Thyroid gland (tissue), 4 donors: ENCODE data around the gene ADAMTSL1.

ENCODE experiments used
- POLR2A ChIP-seq, 2 donors: fragments of 450-650 bp; IDR thresholded peaks; one replicate each; pipeline ENCODE4 v1.6.1; 2017; ENCODE audit warnings: antibody characterized with exemption in 2 of 2, mild to moderate bottlenecking in 2 of 2, moderate library complexity in 1 of 2
- TF ChIP-seq, protein P1 (sequence below), 6 experiments: fragments of 200-600 bp in 3 of 6; fragments of 450-650 bp in 3 of 6; sonication (generic) in 3 of 6; IDR thresholded peaks; one replicate each; pipeline ENCODE4 v1.5.1; 2016 to 2019; ENCODE audit warnings: antibody characterized with exemption in 6 of 6, mild to moderate bottlenecking in 2 of 6, inconsistent platforms in 1 of 6, moderate library complexity in 1 of 6

DNA sequence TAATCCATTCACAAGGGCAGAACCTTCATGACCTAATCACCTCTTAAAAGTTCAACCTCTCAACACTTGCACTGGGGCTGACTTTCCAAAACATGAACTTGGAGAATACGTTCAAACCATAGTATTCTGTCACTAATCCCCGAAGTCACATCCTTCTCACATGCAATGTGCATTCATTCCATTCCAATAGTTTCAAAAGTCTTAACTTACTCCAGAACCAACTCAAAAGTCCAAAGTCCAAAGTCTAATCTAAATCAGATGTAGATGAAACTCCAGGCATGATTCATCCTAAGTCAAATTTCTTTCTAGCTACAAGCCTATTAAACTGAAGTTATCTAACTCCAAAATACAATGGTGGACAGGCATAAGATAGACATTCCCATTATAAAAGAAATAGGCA, 21.7 kb upstream of the ADAMTSL1 start:
- TF ChIP-seq, protein P1, sequence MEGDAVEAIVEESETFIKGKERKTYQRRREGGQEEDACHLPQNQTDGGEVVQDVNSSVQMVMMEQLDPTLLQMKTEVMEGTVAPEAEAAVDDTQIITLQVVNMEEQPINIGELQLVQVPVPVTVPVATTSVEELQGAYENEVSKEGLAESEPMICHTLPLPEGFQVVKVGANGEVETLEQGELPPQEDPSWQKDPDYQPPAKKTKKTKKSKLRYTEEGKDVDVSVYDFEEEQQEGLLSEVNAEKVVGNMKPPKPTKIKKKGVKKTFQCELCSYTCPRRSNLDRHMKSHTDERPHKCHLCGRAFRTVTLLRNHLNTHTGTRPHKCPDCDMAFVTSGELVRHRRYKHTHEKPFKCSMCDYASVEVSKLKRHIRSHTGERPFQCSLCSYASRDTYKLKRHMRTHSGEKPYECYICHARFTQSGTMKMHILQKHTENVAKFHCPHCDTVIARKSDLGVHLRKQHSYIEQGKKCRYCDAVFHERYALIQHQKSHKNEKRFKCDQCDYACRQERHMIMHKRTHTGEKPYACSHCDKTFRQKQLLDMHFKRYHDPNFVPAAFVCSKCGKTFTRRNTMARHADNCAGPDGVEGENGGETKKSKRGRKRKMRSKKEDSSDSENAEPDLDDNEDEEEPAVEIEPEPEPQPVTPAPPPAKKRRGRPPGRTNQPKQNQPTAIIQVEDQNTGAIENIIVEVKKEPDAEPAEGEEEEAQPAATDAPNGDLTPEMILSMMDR (IDR thresholded peaks at IDR 0.05): no peak
- TF ChIP-seq POLR2A (IDR thresholded peaks at IDR 0.05): no peak
